ENCODE measurements around the gene NDOR1. TPM values are rescaled to one million over a fixed set of nuclear protein-coding genes. Genes with fewer than 3 reads are reported as not detected.

Gene NDOR1
- total RNA-seq, 4 donors from 2014 or later: 9.0 to 16.6 (median 15.4) TPM

DNA sequence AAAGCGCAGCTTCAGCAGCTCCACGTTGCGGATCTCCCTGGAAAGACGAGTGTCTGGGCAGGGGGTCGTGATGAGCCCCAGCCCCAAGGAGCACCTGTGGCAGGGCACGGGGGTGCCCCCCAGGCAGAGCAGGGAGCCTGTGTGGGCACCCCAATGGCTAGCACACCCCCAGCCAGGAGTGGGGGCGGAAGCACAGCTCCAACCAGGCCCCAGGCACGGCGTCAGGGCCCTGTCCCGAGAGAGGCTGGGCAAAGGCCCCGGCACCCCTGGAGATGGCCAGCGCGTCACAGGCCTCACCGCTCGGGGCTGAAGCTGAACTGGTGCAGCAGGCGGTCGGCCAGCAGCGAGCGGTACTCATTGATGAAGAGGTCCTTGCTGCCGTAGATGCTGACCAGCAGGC, 25.0 kb upstream of the NDOR1 start:
- no peak for DNase-seq
- WGBS, 2 donors: 95 to 97% methylated on average over 8 to 16 of the region's 20 CpGs
- H3K4me3 ChIP-seq (replicated peaks in 1 of 3): no peak overlapping the region
- no peaks in the 10 kb centered on the region for H3K4me1 ChIP-seq
- intact Hi-C loops (cut with DNase I): no loop called here
- no peaks in the 10 kb centered on the region for H3K27me3 ChIP-seq
- peaks cover 39 to 66% of the 10 kb centered on the region in 2 donors for H3K36me3 ChIP-seq
- no peaks in the 10 kb centered on the region for H3K9me3 ChIP-seq
- TF ChIP-seq, protein P1, sequence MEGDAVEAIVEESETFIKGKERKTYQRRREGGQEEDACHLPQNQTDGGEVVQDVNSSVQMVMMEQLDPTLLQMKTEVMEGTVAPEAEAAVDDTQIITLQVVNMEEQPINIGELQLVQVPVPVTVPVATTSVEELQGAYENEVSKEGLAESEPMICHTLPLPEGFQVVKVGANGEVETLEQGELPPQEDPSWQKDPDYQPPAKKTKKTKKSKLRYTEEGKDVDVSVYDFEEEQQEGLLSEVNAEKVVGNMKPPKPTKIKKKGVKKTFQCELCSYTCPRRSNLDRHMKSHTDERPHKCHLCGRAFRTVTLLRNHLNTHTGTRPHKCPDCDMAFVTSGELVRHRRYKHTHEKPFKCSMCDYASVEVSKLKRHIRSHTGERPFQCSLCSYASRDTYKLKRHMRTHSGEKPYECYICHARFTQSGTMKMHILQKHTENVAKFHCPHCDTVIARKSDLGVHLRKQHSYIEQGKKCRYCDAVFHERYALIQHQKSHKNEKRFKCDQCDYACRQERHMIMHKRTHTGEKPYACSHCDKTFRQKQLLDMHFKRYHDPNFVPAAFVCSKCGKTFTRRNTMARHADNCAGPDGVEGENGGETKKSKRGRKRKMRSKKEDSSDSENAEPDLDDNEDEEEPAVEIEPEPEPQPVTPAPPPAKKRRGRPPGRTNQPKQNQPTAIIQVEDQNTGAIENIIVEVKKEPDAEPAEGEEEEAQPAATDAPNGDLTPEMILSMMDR (IDR thresholded peaks at IDR 0.05): no peak
- no peak for TF ChIP-seq POLR2A (IDR thresholded peaks at IDR 0.05)
- H3K27ac ChIP-seq: no peak overlapping the region

DNA sequence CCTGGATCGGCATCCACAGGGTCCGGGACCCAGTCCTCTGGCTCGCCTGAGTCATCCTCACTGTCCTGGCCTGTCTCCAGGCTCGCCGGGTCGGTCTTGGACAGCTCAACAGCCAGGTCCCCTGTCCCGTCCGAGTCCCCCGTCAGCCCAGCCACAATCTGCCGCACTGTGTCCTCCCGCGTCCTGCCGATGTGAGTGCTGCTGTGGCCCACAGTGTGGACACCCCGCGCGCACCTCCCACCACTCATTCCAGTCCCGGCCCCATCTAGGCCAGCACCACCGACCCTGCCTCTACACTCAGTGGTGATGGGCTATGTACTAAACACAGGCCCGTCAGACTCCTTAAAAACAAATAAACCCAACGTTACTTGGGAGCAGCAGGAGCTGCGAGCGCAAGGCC, 23.8 kb upstream of the NDOR1 start:
- TF ChIP-seq, protein P1 (IDR thresholded peaks at IDR 0.05): no peak
- no peak for TF ChIP-seq POLR2A (IDR thresholded peaks at IDR 0.05)
- no peaks in the 10 kb centered on the region for H3K27me3 ChIP-seq
- H3K9me3 ChIP-seq: no peaks in the 10 kb centered on the region
- DNase-seq: no peak
- intact Hi-C loops (cut with DNase I): no loop called here
- peaks cover 39 to 69% of the 10 kb centered on the region in 2 donors for H3K36me3 ChIP-seq
- 92 to 94% methylated on average over 16 of the region's 22 CpGs for WGBS, 2 donors
- no peak overlapping the region for H3K27ac ChIP-seq
- H3K4me1 ChIP-seq: peaks cover 3 to 5% of the 10 kb centered on the region in 2 donors
- H3K4me3 ChIP-seq (replicated peaks in 1 of 3): no peak overlapping the region

DNA sequence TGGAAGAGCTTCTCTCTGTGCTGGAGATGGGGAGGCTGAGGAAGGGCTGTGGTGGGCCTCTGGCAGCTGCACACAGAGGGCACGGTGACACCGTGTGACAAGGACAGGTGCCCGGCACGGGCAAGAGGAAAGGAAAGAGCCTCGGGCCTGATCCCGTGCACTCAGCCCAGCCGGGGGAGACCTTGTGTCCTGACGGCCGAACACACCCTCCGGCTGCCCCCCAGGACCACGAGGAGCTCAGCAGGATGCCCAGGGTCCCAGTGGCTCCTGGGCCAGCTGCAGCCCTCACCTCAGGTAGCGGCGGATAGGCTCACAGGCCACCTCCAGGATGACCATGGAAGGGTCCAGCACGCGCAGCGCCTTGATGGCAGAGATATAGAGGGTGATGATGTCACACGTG, 22.7 kb upstream of the NDOR1 start:
- Histone ChIP-seq H3K27me3 (no peaks in the 10 kb centered on the region), H3K4me3 (replicated peaks in 1 of 3) (no peak overlapping the region), H3K4me1 (peaks cover 15 to 17% of the 10 kb centered on the region in 2 donors), H3K9me3 (no peaks in the 10 kb centered on the region), H3K36me3 (peaks cover 39 to 68% of the 10 kb centered on the region in 2 donors), H3K27ac (no peak overlapping the region)
- no peak for DNase-seq
- intact Hi-C loops (cut with DNase I): no loop called here
- TF ChIP-seq POLR2A (IDR thresholded peaks at IDR 0.05): no peak
- TF ChIP-seq, protein P1 (IDR thresholded peaks at IDR 0.05): no peak
- 92 to 100% methylated on average over 6 to 9 of the region's 17 CpGs for WGBS, 2 donors

DNA sequence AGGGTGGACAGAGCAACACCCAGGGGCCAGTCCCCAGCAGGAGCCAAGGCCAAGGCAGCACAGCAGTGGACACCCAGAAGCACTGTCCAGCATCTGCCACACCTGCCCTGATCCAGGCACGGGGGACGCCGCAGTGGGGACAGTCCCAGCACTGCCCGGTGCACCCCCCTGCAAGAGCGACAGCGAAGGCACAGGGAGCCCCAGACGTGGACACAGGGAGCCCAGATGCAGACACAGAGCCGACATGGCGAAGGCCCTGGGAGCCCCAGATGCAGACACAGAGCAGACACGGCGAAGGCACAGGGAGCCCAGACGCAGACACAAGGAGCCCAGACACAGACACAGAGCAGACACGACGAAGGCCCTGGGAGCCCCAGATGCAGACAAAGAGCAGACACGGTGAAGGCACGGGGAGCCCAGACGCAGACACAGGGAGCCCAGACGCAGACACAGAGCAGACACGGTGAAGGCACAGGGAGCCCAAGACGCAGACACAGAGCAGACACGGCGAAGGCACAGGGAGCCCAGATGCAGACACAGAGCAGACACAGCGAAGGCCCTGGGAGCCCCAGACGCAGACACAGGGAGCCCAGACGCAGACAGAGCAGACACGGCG, 21.4 kb upstream of the NDOR1 start:
- peaks cover 39 to 62% of the 10 kb centered on the region in 2 donors for H3K36me3 ChIP-seq
- DNase-seq: no peak

More for the DNA sequence above, 21.4 kb upstream of the NDOR1 start:
- H3K27ac ChIP-seq: no peak overlapping the region
- 91 to 92% methylated on average over 21 of the region's 27 CpGs for WGBS, 2 donors
- H3K27me3 ChIP-seq: no peaks in the 10 kb centered on the region
- intact Hi-C loops (cut with DNase I): no loop called here
- H3K4me3 ChIP-seq (replicated peaks in 1 of 3): no peak overlapping the region
- peaks cover 16 to 17% of the 10 kb centered on the region in 2 donors for H3K4me1 ChIP-seq
- TF ChIP-seq, protein P1 (IDR thresholded peaks at IDR 0.05): no peak
- no peak for TF ChIP-seq POLR2A (IDR thresholded peaks at IDR 0.05)
- no peaks in the 10 kb centered on the region for H3K9me3 ChIP-seq

Data from thyroid gland (tissue), 4 donors.